OCI-LY7 (cell line): Measurements from ENCODE around the gene SCGB1D1.

ENCODE experiments used
- CTCF ChIP-seq: fragments of 200-600 bp; sonication (generic); conservative IDR thresholded peaks from 2 replicates; pipeline ENCODE4 v1.5.1; 2014; ENCODE audit warnings: mild to moderate bottlenecking, antibody characterized with exemption, low read length, moderate library complexity, mixed read lengths
- EZH2phosphoT487 ChIP-seq: fragments of 200-600 bp; sonication (generic); IDR thresholded peaks from 2 replicates; pipeline ENCODE4 v1.6.1; 2018; ENCODE audit warnings: low read depth, borderline replicate concordance, mild to moderate bottlenecking, mixed run types, antibody characterized with exemption, low read length, moderate library complexity, mixed read lengths

- no peak for TF ChIP-seq CTCF
- TF ChIP-seq EZH2phosphoT487, result no peak
Observed at GRCh38 chr11:62142921-62143320, 47.1 kb upstream of the SCGB1D1 start.
